SK-N-SH (cell line): ENCODE measurements around the gene RFT1.

ENCODE experiments used
- CTCF ChIP-seq: fragments of 200-600 bp; sonication (generic); IDR thresholded peaks from 2 replicates; pipeline ENCODE4 v1.6.1; 2017; ENCODE audit warnings: antibody characterized with exemption, mild to moderate bottlenecking, moderate library complexity
- EP300 ChIP-seq, 2 experiments: IDR thresholded peaks; 2 replicates each; pipeline versions ENCODE4 v1.4.0 to v1.6.1; 2012; ENCODE audit warnings: borderline replicate concordance in 1 of 2, low read depth in 1 of 2, low read length in 1 of 2
- FOXJ3 ChIP-seq: sonication (generic); formaldehyde crosslinking; IDR thresholded peaks from 2 replicates; pipeline ENCODE4 v1.5.1; 2020; ENCODE audit warnings: mild to moderate bottlenecking, missing genetic modification reagents
- GABPA ChIP-seq: IDR thresholded peaks from 2 replicates; pipeline ENCODE4 v1.4.0; 2012; ENCODE audit warnings: low read depth, mild to moderate bottlenecking
- POLR2AphosphoS5 ChIP-seq: IDR thresholded peaks from 2 replicates; pipeline ENCODE4 v1.6.1; 2012; ENCODE audit warnings: low read depth, low read length
- RAD21 ChIP-seq: IDR thresholded peaks from 2 replicates; pipeline ENCODE4 v1.6.1; 2012; ENCODE audit warnings: mild to moderate bottlenecking, low read length
- TEAD4 ChIP-seq: IDR thresholded peaks from 2 replicates; pipeline ENCODE4 v1.4.0; 2012; ENCODE audit warnings: mild to moderate bottlenecking, borderline replicate concordance; ENCODE audit not compliant: insufficient read depth
- TF ChIP-seq, protein P1 (sequence below): IDR thresholded peaks from 2 replicates; pipeline ENCODE4; 2012

- TF ChIP-seq RAD21 (no peak), GABPA (no peak), POLR2AphosphoS5 (no peak), CTCF (no peak), FOXJ3 (no peak), EP300 (IDR thresholded peaks at IDR 0.05; ENCODE audit: borderline replicate concordance in 1 of 2, low read depth in 1 of 2, low read length in 1 of 2) (no peak), TEAD4 (no peak)
- TF ChIP-seq, protein P1, sequence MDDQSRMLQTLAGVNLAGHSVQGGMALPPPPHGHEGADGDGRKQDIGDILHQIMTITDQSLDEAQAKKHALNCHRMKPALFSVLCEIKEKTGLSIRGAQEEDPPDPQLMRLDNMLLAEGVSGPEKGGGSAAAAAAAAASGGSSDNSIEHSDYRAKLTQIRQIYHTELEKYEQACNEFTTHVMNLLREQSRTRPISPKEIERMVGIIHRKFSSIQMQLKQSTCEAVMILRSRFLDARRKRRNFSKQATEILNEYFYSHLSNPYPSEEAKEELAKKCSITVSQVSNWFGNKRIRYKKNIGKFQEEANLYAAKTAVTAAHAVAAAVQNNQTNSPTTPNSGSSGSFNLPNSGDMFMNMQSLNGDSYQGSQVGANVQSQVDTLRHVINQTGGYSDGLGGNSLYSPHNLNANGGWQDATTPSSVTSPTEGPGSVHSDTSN = no peak
Observed at GRCh38 chr3:53162672-53163443, 32.6 kb upstream of the RFT1 start.
